ENCODE results near the gene PKD1L1.

- TF ChIP-seq CTCF (IDR thresholded peaks at IDR 0.05) (no peak), EZH2 (IDR thresholded peaks at IDR 0.05; ENCODE audit: borderline replicate concordance, insufficient read depth, low read depth, low read length, poor library complexity, severe bottlenecking) (no peak)
Measured at GRCh38 chr7:47846138-47846836, 102.0 kb downstream of the PKD1L1 start.

All from B cell (primary cell).